Nephron progenitor cell (in vitro differentiated cells): ENCODE data around the gene OVOL1.
"Not testable (repeated sequence)": the region's sequence is repeated elsewhere in the genome, so short reads cannot be mapped to it uniquely, and the experiment has no call there.

Source experiments
- DNase-seq: peaks from one replicate; pipeline ENCODE4 v3.0.0; 2021
- H3K27ac Mint-ChIP-seq: 2 replicates; pipeline ENCODE4 v1.8.0; 2021; ENCODE audit warnings: mild to moderate bottlenecking, moderate library complexity, mixed read lengths
- H3K27me3 Mint-ChIP-seq: 2 replicates; pipeline ENCODE4 v1.8.0; 2021; ENCODE audit warnings: mild to moderate bottlenecking, low read depth, mixed read lengths; ENCODE audit not compliant: poor library complexity
- H3K36me3 Mint-ChIP-seq: 2 replicates; pipeline ENCODE4 v1.8.0; 2021; ENCODE audit warnings: low read depth, mixed read lengths
- H3K4me1 Mint-ChIP-seq: 2 replicates; pipeline ENCODE4 v1.8.0; 2021; ENCODE audit warnings: mixed read lengths
- H3K4me3 Mint-ChIP-seq: 2 replicates; pipeline ENCODE4 v1.8.0; 2021; ENCODE audit warnings: mild to moderate bottlenecking, moderate library complexity, mixed read lengths
- H3K9me3 Mint-ChIP-seq: 2 replicates; pipeline ENCODE4 v1.8.0; 2021; ENCODE audit warnings: mild to moderate bottlenecking, moderate library complexity, mixed read lengths
- CTCF ChIP-seq: fragments of 200-600 bp; sonication (generic); IDR thresholded peaks from 2 replicates; pipeline ENCODE4 v1.5.0; 2021; ENCODE audit warnings: antibody characterized with exemption

OVOL1 gene

GRCh38 chr11:65744026-65744698 lies 42.7 kb upstream of the OVOL1 start:
- Mint-ChIP-seq H3K9me3 (peaks cover 13% of the 10 kb centered on the region), H3K4me3 (no peak overlapping the region), H3K27me3 (peaks cover 70% of the 10 kb centered on the region), H3K4me1 (no peaks in the 10 kb centered on the region), H3K27ac (no peak overlapping the region), H3K36me3 (no peaks in the 10 kb centered on the region)
- DNase-seq = peak; percentile 26
- TF ChIP-seq CTCF = no peak

GRCh38 chr11:65744699-65745042 lies 42.2 kb upstream of the OVOL1 start:
- H3K9me3 Mint-ChIP-seq = peaks cover 13% of the 10 kb centered on the region

GRCh38 chr11:65745049-65745448 lies 41.8 kb upstream of the OVOL1 start:
- no peak overlapping the region for H3K4me3 Mint-ChIP-seq
- no peak for DNase-seq
- H3K9me3 Mint-ChIP-seq = peaks cover 16% of the 10 kb centered on the region
- TF ChIP-seq CTCF = no peak
- no peak overlapping the region for H3K27ac Mint-ChIP-seq
- peaks cover 71% of the 10 kb centered on the region for H3K27me3 Mint-ChIP-seq
- no peaks in the 10 kb centered on the region for H3K36me3 Mint-ChIP-seq
- no peaks in the 10 kb centered on the region for H3K4me1 Mint-ChIP-seq

More at GRCh38 chr11:65744699-65745042, 42.2 kb upstream of the OVOL1 start:
- no peak overlapping the region for H3K4me3 Mint-ChIP-seq
- H3K4me1 Mint-ChIP-seq = no peaks in the 10 kb centered on the region
- no peak overlapping the region for H3K27ac Mint-ChIP-seq
- DNase-seq = no peak
- no peak for TF ChIP-seq CTCF
- H3K36me3 Mint-ChIP-seq = no peaks in the 10 kb centered on the region
- peaks cover 71% of the 10 kb centered on the region for H3K27me3 Mint-ChIP-seq

GRCh38 chr11:65762169-65762568 lies 24.7 kb upstream of the OVOL1 start:
- not testable (repeated sequence) for H3K27ac Mint-ChIP-seq, DNase-seq, H3K4me3 Mint-ChIP-seq, H3K4me1 Mint-ChIP-seq, H3K36me3 Mint-ChIP-seq
- Mint-ChIP-seq H3K9me3 (peaks cover 35% of the 10 kb centered on the region), H3K27me3 (peaks cover 26% of the 10 kb centered on the region)

GRCh38 chr11:65762816-65763215 lies 24.0 kb upstream of the OVOL1 start:
- H3K27ac Mint-ChIP-seq, H3K36me3 Mint-ChIP-seq, DNase-seq, H3K4me3 Mint-ChIP-seq, H3K4me1 Mint-ChIP-seq: not testable (repeated sequence)
- peaks cover 21% of the 10 kb centered on the region for H3K27me3 Mint-ChIP-seq
- peaks cover 29% of the 10 kb centered on the region for H3K9me3 Mint-ChIP-seq

GRCh38 chr11:65764434-65764833 lies 22.4 kb upstream of the OVOL1 start:
- peaks cover 5% of the 10 kb centered on the region for H3K36me3 Mint-ChIP-seq
- no peak for TF ChIP-seq CTCF
- H3K4me1 Mint-ChIP-seq = no peaks in the 10 kb centered on the region
- H3K27me3 Mint-ChIP-seq = peaks cover 17% of the 10 kb centered on the region
- H3K27ac Mint-ChIP-seq = no peak overlapping the region
- no peak overlapping the region for H3K4me3 Mint-ChIP-seq
- no peak for DNase-seq
- peaks cover 36% of the 10 kb centered on the region for H3K9me3 Mint-ChIP-seq

- no peak overlapping the region for H3K4me3 Mint-ChIP-seq
- H3K27me3 Mint-ChIP-seq = peaks cover 17% of the 10 kb centered on the region
- DNase-seq = no peak
- peaks cover 38% of the 10 kb centered on the region for H3K9me3 Mint-ChIP-seq
- H3K4me1 Mint-ChIP-seq = peaks cover 4% of the 10 kb centered on the region
- H3K36me3 Mint-ChIP-seq = peaks cover 7% of the 10 kb centered on the region
- TF ChIP-seq CTCF = no peak
- no peak overlapping the region for H3K27ac Mint-ChIP-seq
Measured at GRCh38 chr11:65766535-65766934, 20.3 kb upstream of the OVOL1 start.
